NAMALWA (cell line): ENCODE measurements around the gene ZNF628.

Experiments used
- DNase-seq: peaks from one replicate; pipeline ENCODE4 v3.0.0-alpha.2; 2015; ENCODE audit warnings: low spot score

Gene ZNF628

DNA sequence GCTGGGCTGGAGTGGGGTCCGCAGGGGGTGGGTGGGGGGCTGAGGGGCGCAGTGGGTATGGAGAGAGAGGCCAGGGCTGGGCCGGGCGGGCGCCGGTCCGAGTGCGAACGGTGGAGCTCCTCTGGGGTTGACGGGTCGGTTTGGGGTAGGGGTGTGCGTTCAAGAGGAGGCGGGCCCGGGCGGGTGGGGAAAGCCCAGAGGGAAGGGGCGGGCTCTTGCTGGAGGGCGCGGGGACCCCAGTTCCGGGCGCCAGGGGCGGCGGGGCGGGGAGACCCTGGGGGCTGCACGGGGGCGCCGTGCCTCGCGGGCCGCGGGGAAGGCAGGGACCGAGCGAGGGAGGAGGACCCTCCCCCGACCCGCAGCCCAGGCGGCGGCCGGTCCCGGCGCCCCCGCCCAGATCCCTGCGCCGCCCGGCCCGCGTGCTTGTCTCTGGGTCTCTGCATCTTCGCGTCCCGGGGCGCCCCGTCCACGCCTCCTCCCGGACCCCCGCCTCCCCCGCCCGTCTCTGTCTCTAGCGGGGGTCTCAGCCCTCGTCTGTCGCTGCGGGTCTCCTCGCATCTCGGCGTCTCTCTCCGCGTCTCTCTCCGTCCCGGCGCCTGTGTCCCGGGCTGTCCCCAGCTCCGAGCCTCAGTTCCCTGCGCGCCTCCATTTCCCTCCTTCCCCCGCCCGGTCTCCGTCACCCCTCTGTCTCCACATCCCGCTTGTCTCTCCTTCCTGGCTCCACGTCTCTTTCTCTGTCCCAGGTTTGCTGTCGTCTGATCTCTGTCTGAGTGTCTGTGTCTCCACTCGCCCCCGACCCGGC is 25.1 kb upstream of the ZNF628 start:
- no peak for DNase-seq

DNA sequence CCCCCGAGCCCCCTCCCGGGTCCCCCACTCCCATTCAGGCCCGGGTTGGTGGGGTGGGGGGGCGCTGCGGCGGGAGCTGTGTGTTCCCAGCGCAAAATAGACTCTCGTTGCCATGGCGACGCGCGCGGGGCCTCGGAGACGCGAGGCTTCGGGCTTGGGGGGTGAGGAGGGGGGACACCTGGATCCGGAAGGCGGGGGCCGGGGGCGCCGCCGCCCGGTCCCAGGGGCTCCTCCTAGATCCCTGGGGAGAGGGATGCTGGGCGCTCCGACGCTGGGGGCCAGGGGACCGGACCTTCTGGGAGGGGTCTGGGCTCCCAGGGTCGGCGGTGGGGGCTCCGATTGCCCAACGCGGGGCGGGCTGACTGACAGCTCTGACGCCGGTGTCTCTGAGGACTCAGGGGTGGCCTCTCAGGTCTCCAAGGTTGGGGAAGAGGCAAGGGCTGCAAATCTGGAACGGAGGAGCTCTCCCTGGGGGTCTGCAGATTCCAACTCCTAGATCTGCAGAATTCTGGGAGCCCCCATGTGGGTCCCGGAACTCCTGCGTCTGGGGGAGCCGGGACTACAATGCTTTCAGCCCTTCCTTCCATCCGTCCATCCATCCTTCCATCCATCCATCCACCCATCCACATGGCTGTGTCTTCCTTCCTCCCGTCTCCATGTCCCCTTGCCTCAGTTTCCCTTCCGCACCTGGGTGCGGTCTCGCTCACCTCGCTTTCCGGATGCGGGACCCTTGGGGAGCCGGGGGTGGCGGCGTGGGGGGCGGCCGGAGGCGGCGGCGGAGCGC is 24.3 kb upstream of the ZNF628 start:
- DNase-seq: no peak

DNA sequence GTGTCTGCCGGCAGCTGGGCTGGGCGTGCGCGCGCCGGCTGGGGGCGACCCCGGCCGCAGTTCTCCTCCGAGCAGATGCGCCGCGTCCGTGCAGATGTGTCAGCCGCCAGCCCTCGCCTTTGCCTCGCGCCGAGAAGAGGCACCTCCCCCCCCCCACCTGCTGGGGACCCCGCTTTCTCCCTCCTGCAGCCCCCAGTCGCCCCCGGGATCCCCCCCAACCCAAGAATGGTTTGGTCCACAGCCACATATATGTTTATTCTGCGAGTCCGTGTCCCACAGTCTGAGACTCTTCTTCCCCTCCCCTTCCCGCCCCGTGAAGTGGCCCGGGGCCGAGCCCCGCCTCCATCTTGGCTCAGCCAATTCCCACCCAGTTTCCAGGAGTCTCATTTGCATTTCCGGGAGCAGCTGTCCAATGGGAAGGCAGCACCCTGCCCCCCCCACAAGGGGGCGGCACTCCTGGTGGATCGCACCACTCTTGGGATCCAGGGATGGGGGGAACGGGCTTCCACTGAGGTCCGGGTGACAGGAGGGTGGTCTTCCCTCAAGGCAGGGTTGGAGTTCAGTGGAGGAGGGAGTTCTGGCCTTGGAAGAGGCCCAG is 23.6 kb upstream of the ZNF628 start:
- peak; percentile 68 for DNase-seq

DNA sequence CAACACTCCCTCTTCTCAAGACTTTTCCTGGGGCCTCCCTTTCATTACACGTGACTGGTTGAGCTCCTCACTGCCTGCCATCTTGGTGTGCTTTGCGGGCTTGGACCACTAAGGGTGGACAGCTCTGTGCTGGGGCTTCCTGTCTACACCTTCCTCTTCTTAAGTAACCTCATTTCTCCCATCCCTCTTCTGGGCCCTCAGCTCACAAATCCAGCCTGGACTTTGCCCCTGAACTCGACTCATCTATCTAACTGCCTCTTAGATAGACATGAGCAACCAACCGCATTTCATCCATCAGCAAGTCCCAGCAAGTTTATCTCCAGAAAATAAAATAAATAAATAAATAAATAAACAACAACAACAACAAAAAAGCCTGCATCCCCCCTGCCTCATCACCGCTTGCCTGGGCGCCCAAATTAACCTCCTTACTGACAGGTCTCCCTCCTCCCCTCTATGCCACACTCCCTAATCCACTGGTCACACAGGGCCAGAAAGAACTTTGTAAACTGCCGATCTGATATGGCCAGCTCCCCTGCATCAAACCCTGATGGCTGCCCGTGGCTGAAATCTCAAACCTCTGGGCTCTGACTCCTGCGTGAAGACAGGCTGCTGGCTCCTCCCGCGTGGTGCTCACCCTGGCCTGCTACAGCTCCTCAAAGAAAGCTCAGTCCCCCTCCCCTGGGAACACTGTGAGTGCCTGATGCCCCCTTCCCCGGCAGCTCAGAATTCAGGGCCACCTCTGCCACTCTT is 22.7 kb upstream of the ZNF628 start:
- DNase-seq: no peak

DNA sequence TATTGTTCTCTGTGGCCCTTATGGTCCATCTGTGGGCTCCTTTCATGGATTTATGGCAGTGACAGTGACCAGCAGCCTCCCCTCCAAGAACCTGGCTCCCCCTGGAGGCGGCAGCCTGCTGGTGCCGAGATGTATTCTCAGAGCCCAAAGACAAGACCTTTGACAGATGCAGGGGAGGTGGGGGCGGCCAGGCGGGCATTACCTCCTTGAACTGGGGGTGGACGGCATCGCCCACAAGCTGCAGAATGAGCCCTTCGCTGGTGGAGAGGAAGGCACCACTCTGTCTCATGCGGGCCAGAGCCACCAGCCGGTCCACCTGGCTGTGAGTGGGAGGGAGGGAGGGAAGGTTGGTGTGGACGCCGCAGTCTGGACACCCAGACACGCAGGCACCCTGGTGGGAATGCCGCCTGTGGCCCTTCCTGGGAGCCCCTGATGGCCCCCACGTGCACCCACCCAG is 21.6 kb upstream of the ZNF628 start:
- peak; percentile 64 for DNase-seq

DNA sequence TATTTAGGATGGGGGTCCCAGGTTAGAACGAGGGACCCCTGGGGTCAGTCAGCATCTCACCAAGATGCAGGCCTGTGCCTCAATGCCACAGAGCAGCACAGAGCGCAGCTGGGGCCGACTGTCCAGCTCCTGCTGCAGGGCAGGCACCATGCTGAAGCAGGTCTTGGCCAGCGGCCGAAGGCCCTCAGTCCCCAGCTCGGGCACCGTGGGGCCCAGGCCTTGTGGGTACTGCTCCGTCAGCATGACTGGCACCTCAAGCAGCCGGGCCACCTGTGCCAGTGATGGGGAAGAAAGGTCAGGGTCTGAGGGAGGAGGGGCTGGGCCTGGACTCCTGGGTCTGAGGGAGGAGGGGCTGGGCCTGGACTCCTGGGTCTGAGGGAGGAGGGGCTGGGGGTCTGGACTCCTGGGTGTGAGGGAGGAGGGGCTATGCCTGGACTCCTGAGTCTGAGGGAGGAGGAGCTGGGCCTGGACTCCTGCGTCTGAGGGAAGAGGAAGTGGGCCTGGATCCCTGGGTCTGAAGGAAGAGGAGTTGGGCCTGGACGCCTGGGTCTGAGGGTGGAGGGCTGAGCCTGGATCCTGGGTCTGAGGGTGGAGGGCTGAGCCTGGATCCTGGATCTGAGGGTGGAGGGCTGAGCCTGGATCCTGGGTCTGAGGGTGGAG is 20.7 kb upstream of the ZNF628 start:
- no peak for DNase-seq

DNA sequence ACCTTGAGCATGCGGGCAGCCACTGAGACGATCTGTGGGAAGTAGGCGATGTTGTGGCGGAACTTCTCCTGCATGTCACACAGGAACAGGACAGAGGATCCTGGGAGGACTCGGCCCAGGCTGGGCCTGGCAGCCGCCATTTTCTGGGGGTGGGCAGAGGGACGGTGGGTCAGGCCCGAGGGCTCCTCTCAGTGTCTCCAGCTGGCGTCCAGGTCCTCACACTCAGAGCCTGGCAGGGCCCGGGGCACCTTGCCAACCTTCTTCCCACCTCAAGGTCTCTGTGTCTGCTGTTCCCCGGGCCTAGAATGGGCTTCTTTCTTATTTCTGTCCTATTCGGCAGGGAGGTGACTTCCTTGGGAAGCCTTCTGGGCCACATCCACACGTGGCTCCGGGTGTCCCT is 20.1 kb upstream of the ZNF628 start:
- no peak for DNase-seq

DNA sequence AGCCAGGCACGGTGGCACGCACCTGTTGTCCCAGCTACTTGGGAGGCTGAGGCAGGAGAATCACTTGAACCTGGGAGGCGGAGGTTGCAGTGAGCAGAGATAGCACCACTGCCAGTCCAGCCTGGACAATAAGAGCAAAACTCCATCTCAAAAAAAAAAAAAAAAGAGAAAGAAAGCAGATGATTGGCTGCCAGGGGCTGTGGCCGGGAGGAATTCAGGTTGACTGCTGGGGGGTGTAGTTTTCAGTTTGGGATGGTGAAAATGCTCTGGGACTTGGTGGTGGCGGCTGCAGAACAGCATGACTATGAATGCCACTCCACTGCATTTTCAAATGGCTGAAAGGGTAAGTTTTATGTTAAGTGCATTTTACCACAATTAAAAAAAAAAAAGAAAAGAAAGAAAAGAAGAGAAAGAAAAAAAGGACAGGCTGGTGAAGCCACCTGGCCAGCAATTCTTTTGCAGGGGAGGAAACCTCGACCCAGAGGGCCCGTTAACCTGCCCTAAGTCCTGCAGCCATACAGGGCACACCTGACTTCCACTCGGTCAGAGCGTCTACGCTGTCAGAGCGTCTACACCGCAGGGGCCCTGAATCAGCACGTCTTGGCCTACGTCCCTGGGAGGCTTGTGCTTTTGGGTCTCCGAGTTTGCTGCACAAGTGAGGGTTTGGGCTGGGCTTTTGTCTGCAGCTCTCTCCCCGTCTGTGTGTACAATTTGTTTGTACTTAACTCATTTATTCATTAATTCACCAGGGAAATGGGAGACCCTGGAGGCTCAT is 18.5 kb upstream of the ZNF628 start:
- no peak for DNase-seq

DNA sequence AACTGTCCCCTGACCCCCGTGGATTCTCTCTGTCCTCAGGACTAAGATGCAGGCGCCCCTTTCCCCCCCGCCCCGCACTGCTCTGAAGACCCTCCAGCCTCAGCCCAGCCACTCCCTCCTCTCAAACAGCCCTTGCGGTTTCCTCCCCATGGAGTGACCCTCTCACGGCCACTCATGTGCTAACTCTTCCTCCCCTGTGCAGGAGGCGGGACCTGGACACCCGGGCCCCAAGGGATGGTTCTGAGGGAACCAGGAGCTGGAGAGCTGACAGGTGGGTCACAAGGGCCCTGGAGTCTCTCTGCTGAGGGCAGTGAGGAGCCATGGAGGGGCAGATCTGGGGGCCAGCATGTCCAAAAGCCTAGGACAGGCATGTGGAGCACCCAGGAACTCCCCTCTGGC is 16.9 kb upstream of the ZNF628 start:
- DNase-seq: no peak

DNA sequence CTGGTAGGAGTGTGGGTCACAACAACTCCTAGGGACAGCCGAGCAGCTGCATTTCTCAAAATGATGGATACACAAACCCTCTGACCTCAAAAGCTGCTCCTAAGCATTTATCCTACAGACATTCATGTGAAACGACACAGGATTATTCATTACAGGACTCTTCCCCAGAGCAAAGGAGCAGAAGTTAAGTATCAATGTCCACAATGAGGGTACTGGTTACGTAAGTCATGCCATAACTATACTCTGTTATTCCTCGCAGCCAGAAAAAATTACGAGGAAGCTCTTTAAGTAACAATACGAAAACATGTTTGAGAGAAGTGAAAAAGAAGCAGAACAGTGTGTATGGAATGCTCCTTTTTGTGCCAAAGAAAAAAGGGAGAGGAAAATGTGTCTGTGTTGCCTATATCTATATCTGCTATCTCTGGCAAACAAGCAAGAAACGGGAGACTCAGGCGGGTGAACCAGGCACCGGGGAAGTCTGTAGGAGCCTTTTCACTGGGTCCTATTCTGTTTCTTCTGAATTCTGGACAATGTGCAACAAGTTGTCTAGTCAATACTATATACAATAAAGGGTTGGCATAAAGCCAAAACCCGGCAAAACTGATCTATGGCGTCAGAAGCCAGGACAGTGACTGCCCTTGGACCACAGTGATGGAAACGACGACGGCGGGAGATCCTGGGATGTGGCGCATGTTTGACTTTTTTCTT is 16.3 kb upstream of the ZNF628 start:
- DNase-seq: no peak

DNA sequence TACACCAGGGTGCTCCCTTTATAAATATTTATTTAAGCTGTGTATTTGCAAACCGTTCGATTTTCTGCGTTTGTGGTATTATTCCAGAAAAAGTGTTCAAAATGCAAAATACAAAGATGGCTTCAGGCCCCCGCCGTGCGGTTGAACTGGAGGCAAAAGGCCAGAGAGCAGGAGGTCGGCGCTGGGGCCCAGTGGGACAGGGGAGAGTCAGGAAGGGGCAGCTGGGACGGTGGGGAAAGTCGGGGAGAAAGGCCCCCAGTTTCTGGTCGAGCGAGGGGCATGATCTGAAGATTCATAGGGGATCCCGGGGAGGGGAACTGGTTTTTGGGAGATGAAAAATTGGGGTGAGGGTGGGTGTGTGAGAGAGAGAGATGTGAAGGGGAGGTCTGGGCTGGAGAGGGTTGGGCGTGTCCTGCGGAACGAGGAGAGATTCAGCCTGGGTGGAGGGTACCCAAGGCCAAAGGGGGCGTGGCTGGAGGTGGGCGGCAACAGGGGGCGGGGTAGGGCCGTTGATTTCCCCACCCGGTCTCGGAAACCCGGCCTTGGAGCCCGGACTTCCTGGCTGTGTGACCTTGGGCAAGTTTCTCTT is 15.7 kb upstream of the ZNF628 start:
- peak; percentile 77 for DNase-seq

DNA sequence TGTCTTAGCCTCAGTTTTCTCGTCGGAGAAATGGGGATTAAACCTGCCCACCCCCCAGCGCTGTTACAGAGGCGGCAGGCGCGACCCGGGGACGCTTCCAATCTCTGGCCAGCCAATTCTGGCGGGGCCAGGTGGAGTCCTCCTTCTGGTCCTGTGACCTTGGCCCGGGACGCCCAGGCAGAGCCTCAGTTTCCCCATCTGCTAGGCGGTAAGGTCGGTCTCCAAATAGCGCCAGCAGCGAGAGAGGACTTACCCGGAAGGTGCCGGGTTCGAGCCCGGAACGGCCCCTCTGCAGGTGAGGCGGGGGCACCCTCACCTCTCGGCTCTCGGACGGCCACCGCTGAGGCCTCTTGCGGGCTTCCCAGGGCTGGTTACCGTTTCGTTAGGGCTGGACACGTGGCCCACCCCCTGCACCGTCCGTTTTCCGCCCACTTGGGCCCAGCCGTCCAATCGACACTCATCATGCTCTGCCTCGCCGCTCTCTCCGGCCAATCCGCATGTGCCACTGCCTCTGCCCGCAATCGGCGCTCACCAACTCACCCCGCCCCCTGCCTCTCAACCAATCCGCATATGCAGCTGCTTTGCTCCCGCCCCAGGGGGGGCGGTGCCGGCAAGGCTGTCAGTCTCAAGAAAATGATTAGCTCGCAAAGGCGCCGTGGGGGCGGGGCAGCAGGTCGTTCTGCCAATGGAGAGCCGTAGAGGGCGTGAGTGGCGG is 15.0 kb upstream of the ZNF628 start, which contains the start of gene ISOC2:
TSS of gene ISOC2 (minus strand) at position 384 of the 715 bp plus-strand sequence. CDS start 5,156 bp downstream, outside the sequence.
- DNase-seq: peak; percentile 100

DNA sequence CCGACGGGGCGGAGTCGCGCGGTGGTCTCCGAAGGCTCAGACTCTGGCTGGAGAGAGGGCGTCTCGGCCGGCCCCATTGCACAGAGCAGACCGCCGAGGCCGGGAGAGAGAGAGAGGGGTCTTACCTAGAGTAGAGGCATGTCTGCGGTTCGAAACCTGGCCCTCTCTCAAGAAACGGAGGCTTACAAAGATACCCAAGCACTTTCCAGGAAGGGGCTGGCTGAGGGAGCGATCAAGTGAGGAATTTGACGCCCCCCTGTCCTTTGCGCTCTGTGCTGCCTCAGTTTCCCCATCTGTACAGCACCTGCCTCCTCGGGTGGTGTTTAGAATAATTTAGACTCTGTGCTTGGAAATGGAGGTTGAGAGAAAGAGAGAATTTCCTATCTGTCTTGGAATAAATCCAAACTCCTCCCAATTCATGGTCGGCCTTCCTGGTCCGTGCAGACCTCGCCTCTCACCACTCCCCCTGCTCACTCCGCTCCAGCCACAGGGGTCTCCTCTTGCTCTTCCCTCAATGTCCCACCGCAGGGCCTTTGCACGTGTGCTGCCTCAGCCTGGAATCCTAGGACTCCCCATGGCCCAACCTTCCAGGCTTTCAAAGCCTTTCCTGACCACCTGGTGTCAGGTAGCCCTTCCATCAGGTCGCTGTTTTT is 14.3 kb upstream of the ZNF628 start:
- no peak for DNase-seq

DNA sequence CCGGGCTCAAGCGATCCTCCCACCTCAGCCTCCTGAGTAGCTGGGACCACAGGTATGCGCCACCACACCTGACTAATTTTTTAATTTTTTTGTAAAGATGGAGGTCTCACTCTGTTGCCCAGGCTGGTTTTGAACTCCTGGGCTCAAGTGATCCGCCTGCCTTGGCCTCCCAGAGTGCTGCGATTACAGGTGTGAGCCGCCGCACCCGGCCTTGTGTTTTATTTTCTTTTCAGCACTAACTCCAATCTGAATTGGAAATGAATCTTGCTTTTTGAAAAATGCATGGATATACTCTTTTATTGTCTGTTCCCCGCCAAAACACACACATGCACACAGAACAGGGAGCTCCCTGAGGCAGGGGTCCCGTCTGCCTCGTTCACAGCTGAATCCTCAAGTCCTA is 13.7 kb upstream of the ZNF628 start:
- no peak for DNase-seq

DNA sequence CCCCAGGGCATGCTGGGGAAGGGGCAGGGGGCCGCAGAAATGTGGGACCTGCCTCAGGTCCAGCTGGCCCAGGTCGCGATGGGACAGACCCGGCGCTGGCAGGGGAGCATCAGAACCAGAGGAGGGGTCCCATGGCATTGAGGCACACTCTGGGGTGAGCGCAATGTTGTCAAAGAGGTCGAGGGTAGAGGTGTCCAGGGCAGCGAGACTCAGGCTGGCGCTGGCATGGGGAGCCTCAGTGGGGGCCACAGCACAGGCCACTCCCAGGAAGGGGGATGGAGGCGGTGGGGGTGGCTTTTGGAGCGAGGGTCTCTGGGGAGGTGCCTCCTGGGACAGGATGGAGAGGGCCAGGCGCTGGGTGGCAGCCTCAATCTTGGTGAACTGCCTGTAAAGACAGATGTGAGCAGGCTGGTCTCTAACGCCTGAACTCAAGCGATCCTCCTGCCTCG is 12.8 kb upstream of the ZNF628 start:
- DNase-seq: no peak

DNA sequence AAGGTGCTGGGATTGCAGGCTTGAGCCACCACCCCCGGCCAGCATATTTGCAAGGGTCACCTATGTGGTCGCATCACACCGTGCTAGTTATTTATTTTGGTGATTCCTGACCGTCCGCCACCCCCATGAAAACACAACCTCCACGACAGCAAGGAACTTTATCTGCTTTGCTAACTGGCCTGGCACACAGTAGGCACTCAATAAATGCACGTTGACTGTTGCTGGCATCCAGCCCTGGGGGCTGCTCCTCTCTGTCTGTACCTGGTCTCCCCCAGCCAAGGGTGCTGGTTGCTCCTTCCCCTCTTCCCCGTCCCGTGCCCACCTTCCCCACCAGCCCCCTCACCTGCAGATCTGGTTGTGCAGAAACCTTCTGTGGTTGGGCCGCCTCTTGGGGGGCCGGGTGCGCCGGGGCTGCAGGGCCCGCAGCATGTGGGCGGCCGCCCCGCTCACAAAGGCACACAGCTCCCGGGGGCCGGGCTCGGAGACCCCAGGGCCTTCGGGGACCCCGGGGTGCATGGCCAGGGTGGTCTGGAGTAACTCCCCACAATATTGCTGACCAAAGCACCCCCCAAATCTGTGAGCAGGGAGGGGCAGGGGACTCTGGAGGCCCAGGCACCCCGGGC is 12.3 kb upstream of the ZNF628 start:
- no peak for DNase-seq

DNA sequence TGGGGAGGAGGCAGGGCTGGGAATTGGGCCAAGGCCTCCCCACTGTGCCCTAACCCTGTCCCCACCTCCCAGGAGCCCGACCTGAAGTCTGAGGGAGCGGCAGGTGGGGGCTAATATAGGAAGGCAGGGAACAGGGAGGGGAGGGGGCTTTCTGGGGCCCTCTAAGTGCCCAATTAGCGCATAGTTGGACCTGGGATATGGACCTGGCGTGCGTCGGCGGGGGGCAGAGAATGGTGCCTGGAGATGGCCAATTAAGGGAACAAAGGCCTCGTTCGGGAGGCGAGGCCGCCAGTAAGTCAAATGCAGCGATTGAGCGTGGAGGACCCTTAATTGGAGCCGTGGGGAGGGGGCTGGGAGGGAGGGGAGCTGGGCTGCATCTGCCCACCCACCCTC is 11.8 kb upstream of the ZNF628 start, which contains the start of gene C19orf85:
TSS of gene C19orf85 (minus strand) at position 90 of the 393 bp plus-strand sequence. CDS start 197 bp downstream, outside the sequence.
- DNase-seq: no peak
